ES-I3 (cell line): ENCODE results near the gene EBLN2.

Experiments used
- H3K36me3 ChIP-seq: 2 replicates; pipeline ENCODE4 v1.6.1; 2013; ENCODE audit warnings: mild to moderate bottlenecking, low read length, control low read depth, moderate library complexity; ENCODE audit not compliant: insufficient read depth
- H3K4me1 ChIP-seq: 2 replicates; pipeline ENCODE4 v1.6.1; 2013; ENCODE audit warnings: mild to moderate bottlenecking, control low read depth, low read length; ENCODE audit not compliant: insufficient read depth
- H3K9ac ChIP-seq: 2 replicates; pipeline ENCODE4 v1.6.1; 2013; ENCODE audit warnings: low read depth, mild to moderate bottlenecking, low read length, moderate library complexity
- H3K9me3 ChIP-seq: 2 replicates; pipeline ENCODE4 v1.6.1; 2013; ENCODE audit warnings: mild to moderate bottlenecking, low read length, moderate library complexity; ENCODE audit not compliant: control insufficient read depth, insufficient read depth

EBLN2 gene

DNA sequence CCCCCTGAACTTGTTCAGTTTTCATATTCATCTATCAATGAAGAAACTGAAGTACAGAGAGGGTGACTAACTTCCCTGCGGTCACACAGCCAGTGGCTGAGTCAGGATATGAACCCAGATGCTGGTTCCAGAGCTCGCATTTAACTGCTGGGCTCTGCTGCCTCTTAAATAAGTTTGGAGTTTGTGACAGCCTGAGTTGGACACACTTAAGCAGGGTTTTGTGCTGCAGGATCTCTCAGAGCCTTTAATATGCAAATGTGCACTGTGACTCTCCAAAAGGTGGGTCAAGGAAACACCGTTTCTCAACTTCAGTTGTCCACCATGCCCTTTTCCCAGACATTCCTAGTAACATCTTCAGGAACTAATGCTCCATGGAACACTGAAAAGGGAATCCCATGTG lies 45.8 kb downstream of the EBLN2 start:
- Histone ChIP-seq H3K36me3 (no peaks in the 10 kb centered on the region), H3K9ac (no peak overlapping the region), H3K9me3 (no peaks in the 10 kb centered on the region), H3K4me1 (no peaks in the 10 kb centered on the region)

DNA sequence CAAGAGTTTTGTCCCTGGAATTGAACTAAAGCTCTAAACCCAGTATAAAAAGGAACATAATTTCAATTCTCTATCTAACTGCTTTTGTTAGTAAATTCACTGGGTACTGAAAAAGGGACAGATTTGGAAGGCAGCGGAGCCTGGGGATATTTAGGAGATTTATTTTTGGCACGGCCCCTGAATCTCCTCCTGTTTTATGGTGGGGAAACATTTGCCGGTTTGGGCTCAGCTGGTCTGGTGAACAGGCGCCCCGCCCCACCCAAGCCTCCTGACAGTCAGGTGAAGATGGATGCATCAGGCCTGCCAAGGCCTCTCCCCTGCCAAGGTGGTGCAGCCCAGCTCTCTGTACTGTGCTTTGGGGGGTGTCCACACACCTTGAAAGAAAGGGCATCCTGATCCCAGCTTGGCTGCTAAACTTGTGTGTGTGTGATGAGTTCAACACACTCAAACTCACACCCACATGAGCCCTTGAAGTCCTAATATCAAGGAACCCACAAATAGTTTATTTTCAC lies 46.3 kb downstream of the EBLN2 start:
- no peaks in the 10 kb centered on the region for H3K9me3 ChIP-seq
- H3K36me3 ChIP-seq: no peaks in the 10 kb centered on the region
- H3K9ac ChIP-seq: no peak overlapping the region
- H3K4me1 ChIP-seq: no peaks in the 10 kb centered on the region

DNA sequence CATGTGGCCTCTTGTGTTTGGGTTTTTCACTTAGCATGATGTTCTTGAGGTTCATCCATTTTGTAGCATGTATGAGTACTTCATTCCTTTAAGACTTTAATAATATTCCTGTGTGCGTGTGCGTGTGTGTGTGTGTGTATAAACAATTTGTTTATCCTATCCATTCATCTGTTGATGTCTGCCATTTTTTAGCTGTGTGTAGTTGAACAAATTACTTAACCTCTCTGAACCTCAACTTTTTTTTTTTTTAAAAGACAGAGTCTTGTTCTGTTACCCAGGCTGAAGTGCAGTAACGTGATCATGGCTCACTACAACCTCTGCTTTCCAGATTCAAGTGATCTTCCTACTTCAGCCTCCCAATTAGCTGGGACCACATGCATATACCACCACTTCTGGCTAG lies 47.3 kb downstream of the EBLN2 start:
- H3K4me1 ChIP-seq: no peaks in the 10 kb centered on the region
- no peaks in the 10 kb centered on the region for H3K9me3 ChIP-seq
- no peaks in the 10 kb centered on the region for H3K36me3 ChIP-seq
- H3K9ac ChIP-seq: no peak overlapping the region

DNA sequence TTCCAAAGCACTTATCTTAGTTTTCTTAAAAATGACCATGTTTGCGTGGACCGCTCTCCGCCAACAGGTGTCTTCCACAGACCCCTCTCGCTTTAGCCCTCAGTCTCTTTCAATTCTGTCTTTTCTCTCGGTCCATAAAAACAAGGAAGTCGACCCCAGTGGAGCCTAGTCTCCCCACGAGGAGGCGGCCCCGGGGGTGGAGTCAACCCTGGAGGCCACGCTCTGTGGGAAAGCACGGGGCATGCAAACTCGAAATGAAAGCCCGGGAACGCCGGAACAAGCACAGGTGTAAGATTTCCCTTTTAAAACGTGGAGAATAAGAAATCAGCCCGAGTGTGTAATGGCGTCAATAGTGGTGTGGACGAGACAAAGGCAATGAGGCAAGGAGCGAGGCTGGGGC lies 49.1 kb downstream of the EBLN2 start:
- no peaks in the 10 kb centered on the region for H3K36me3 ChIP-seq
- H3K9me3 ChIP-seq: no peaks in the 10 kb centered on the region
- no peak overlapping the region for H3K9ac ChIP-seq
- no peaks in the 10 kb centered on the region for H3K4me1 ChIP-seq
